SK-MEL-5 (cell line): ENCODE results near the gene PDGFRA. TPM values are rescaled to one million over a fixed set of nuclear protein-coding genes. Genes with fewer than 3 reads are reported as not detected.
A peak's percentile ranks its signal among the peaks of the same experiment; 100 is the strongest.

Source experiments
- DNase-seq: peaks from one replicate; pipeline ENCODE4 v3.0.0-alpha.2; 2016; ENCODE audit warnings: low read depth, low spot score
- in situ Hi-C: cut with HindIII; loops from 2 replicates; pipeline ENCODE4 v1.10.0; 2016; ENCODE audit warnings: low sequenced_read_pairs, high pct_unique_total_duplicates, low pct_unique_long_range_greater_than_20kb
- polyA plus RNA-seq, 2 experiments: library from polyadenylated mRNA; depleted of rRNA; stranded (reverse); fragments of >200 nt; gene quantifications; 2 replicates each; pipeline ENCODE4 v1.2.3, GENCODE V29; 2015
- total RNA-seq: library from RNA; depleted of rRNA; stranded (reverse); fragments of >200 nt; shearing (Covaris generic); gene quantifications from 2 replicates; pipeline ENCODE4 v1.2.3, GENCODE V29; 2014; rRNA removed

PDGFRA gene
- total RNA-seq, result 0.96 and 1.3 TPM in 2 replicates
- 1.4 and 4.3 TPM in 2 replicates for polyA plus RNA-seq (2015; cell fraction: cytosol; rRNA removed)
- 0.51 and 1.1 TPM in 2 replicates for polyA plus RNA-seq (2015; cell fraction: nucleus; rRNA removed)

GRCh38 chr4:54228961-54229501 is at the start of gene PDGFRA:
Gene PDGFRA (plus strand): TSS chr4:54229293. CDS start chr4:54258769, 29,476 bp downstream.
- DNase-seq, result no peak
- in situ Hi-C loops, result no loop called here

- in situ Hi-C loops, result no loop called here
- no peak for DNase-seq
Measured at GRCh38 chr4:54184581-54184980, 44.5 kb upstream of the PDGFRA start.

- in situ Hi-C loops, result no loop called here
- peak; percentile 35 for DNase-seq
Measured at GRCh38 chr4:54185044-54185780, 43.9 kb upstream of the PDGFRA start.

- in situ Hi-C loops, result no loop called here
Measured at GRCh38 chr4:54185866-54186265, 43.2 kb upstream of the PDGFRA start.

GRCh38 chr4:54186371-54186770 is 42.7 kb upstream of the PDGFRA start:
- in situ Hi-C loops, result no loop called here
- no peak for DNase-seq

More at GRCh38 chr4:54185866-54186265, 43.2 kb upstream of the PDGFRA start:
- DNase-seq, result no peak

- no peak for DNase-seq
- in situ Hi-C loops, result no loop called here
Measured at GRCh38 chr4:54187148-54187547, 41.9 kb upstream of the PDGFRA start.

GRCh38 chr4:54189140-54189539 is 40.0 kb upstream of the PDGFRA start:
- in situ Hi-C loops, result no loop called here
- no peak for DNase-seq

- peak; percentile 17 for DNase-seq
- in situ Hi-C loops, result no loop called here
Measured at GRCh38 chr4:54192811-54193210, 36.3 kb upstream of the PDGFRA start.

- in situ Hi-C loops, result no loop called here
- DNase-seq, result no peak
Measured at GRCh38 chr4:54197926-54198325, 31.2 kb upstream of the PDGFRA start.

- in situ Hi-C loops, result no loop called here
- DNase-seq, result no peak
Measured at GRCh38 chr4:54199919-54200318, 29.2 kb upstream of the PDGFRA start.

- no peak for DNase-seq
- in situ Hi-C loops, result no loop called here
Measured at GRCh38 chr4:54209617-54210016, 19.5 kb upstream of the PDGFRA start.

GRCh38 chr4:54213001-54213400 is 16.1 kb upstream of the PDGFRA start:
- no peak for DNase-seq
- in situ Hi-C loops, result no loop called here

GRCh38 chr4:54213761-54214160 is 15.3 kb upstream of the PDGFRA start:
- in situ Hi-C loops, result no loop called here
- no peak for DNase-seq

- in situ Hi-C loops, result no loop called here
Measured at GRCh38 chr4:54215379-54216077, 13.6 kb upstream of the PDGFRA start.

GRCh38 chr4:54217642-54218495 is 11.2 kb upstream of the PDGFRA start:
- in situ Hi-C loops, result no loop called here
- DNase-seq, result peak; percentile 82

More at GRCh38 chr4:54215379-54216077, 13.6 kb upstream of the PDGFRA start:
- DNase-seq, result no peak

- DNase-seq, result no peak
- in situ Hi-C loops, result no loop called here
Measured at GRCh38 chr4:54218736-54219135, 10.4 kb upstream of the PDGFRA start.

GRCh38 chr4:54224996-54225597 is 4.0 kb upstream of the PDGFRA start:
- DNase-seq, result no peak
- in situ Hi-C loops, result no loop called here
